SJSA1 (cell line): ENCODE data around the gene P2RY14. TPM values are rescaled to one million over a fixed set of nuclear protein-coding genes. Genes with fewer than 3 reads are reported as not detected.

Experiments
- DNase-seq, 2 experiments: peaks; one replicate each; pipeline ENCODE4 v3.0.0-alpha.2; 2015 to 2020; ENCODE audit warnings: low spot score in 2 of 2, low read depth in 1 of 2
- H3K27ac ChIP-seq: fragments of 250-450 bp; sonication (Bioruptor Pico); 2 replicates; pipeline ENCODE4 v1.5.1; 2020; ENCODE audit warnings: mild to moderate bottlenecking, moderate library complexity
- H3K27me3 ChIP-seq: fragments of 250-450 bp; sonication (Bioruptor Pico); replicated peaks from 2 replicates; pipeline ENCODE4 v1.5.1; 2020; ENCODE audit warnings: mild to moderate bottlenecking, moderate library complexity
- H3K36me3 ChIP-seq: fragments of 250-450 bp; sonication (Bioruptor Pico); 2 replicates; pipeline ENCODE4 v1.5.1; 2020; ENCODE audit warnings: mild to moderate bottlenecking
- H3K4me1 ChIP-seq: fragments of 250-450 bp; sonication (Bioruptor Pico); replicated peaks from 2 replicates; pipeline ENCODE4 v1.6.1; 2021; ENCODE audit warnings: mild to moderate bottlenecking
- H3K4me3 ChIP-seq: fragments of 250-450 bp; sonication (Bioruptor Pico); 2 replicates; pipeline ENCODE4 v1.5.1; 2020; ENCODE audit warnings: mild to moderate bottlenecking
- H3K9me3 ChIP-seq: fragments of 250-450 bp; sonication (Bioruptor Pico); replicated peaks from 2 replicates; pipeline ENCODE4 v1.5.1; 2020; ENCODE audit warnings: mild to moderate bottlenecking
- total RNA-seq: library from RNA; depleted of rRNA; stranded (reverse); fragments of >200 nt; shearing (Covaris generic); gene quantifications from 2 replicates; pipeline ENCODE4 v1.2.3, GENCODE V29; 2014; rRNA removed

P2RY14 gene
- not detected in 2 replicates for total RNA-seq

DNA sequence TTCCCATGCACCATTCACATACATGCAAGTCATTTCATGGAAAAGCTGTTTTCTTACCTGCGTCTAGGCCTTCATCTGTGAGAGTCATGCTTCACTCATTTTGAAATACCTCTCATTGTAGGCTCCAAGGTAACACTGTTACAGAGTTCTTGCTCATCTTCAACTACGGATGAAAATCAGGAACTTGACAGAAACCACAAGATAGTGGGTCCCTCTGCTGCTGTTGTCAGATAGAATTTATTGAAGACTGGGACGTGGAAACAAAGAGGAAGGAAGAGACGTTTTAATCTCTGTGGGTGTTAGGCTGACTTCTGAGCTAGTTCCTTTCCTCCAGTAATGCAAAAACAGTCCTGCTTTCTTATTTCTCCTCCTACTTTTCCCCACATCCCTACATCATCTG, at the start of gene P2RY14:
Gene P2RY14, minus strand, starts transcription at position 313 of the 400 bp plus-strand sequence. CDS start 64,226 bp downstream, outside the sequence.
- H3K9me3 ChIP-seq = no peaks in the 10 kb centered on the region
- H3K4me3 ChIP-seq = no peak within 1 kb of the TSS
- peaks cover 14% of the 10 kb centered on the region for H3K4me1 ChIP-seq
- no peaks in the 10 kb centered on the region for H3K36me3 ChIP-seq
- no peaks in the 10 kb centered on the region for H3K27me3 ChIP-seq
- no peak for DNase-seq
- no peak within 1 kb of the TSS for H3K27ac ChIP-seq

DNA sequence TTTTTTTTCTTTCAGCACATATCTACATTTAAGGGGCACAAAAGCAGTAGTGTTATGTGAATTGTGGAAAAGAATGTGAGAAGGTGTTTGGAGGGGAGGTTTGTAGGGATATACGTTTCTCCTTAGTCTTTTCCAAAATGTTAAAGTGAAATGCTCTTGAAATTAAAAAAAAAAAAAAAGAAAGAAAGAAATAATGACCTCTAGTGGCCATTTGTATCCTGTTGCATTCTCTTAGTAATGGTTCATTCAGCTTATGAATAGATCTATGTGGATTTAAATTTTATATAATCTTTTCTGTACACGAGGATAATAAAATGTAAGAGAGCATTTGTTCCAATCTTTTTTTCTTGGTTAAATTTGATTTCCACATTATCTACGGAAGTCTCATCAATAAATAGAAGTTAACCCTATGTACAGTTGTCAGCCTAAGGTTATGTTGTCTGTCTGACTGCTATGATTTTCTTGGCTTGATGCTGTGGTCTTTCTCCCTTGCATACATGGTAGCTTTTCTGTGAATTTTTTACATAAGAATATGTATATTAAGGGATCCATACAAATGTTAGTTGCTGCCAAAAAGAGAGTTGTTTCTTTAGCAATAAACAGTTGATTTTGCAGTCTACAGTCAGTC, 49.3 kb upstream of the P2RY14 start:
- Histone ChIP-seq H3K27ac (no peak overlapping the region), H3K9me3 (no peaks in the 10 kb centered on the region), H3K4me3 (no peak overlapping the region), H3K27me3 (no peaks in the 10 kb centered on the region), H3K4me1 (no peaks in the 10 kb centered on the region), H3K36me3 (no peaks in the 10 kb centered on the region)
- peak in 1 of 2 experiments; percentile 38 for DNase-seq

DNA sequence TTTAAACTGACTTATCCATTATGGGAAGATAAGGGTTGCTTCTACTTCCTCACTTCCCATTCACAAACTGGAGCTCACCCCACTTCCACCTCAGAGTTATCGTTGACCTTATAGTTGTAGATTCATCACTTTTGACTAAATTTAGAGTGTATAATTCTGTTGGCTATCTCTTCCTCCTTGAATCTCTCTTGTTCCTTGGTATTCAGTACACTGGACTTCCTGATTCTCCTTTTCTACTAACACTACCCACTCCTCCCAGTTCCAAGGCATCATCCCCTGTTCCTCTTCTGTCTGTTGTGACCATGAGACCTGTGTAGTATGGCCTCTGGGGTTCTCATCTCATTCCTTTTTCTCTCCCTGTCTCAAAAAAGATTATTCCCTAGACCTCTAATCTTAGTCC, 44.2 kb upstream of the P2RY14 start:
- Histone ChIP-seq H3K36me3 (no peaks in the 10 kb centered on the region), H3K4me1 (no peaks in the 10 kb centered on the region; the same call in 1 of the 2 replicates), H3K27me3 (no peaks in the 10 kb centered on the region), H3K4me3 (no peak overlapping the region), H3K27ac (no peak overlapping the region), H3K9me3 (no peaks in the 10 kb centered on the region)
- no peak for DNase-seq

DNA sequence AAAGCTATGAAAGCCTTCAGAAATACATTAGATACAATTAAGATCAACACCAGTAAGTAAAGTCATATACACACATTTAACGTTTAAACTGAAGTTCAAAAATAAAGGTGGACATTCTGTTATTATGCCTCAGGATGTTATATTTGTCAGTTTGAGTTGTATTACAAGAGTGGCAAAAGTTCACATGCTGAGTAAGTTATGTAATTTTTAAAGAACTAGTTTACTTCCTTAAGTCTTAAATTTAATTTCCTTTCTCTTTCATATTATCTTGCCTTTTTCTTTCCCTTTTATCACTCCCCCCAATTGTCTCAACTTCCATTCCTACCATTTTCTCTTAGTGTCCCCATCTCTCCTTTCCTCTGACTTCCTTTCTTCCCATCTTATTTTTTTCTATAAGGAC, 43.2 kb upstream of the P2RY14 start:
- Histone ChIP-seq H3K27ac (no peak overlapping the region), H3K9me3 (no peaks in the 10 kb centered on the region), H3K4me3 (no peak overlapping the region), H3K27me3 (no peaks in the 10 kb centered on the region), H3K4me1 (peaks cover 6% of the 10 kb centered on the region), H3K36me3 (no peaks in the 10 kb centered on the region)
- no peak for DNase-seq

DNA sequence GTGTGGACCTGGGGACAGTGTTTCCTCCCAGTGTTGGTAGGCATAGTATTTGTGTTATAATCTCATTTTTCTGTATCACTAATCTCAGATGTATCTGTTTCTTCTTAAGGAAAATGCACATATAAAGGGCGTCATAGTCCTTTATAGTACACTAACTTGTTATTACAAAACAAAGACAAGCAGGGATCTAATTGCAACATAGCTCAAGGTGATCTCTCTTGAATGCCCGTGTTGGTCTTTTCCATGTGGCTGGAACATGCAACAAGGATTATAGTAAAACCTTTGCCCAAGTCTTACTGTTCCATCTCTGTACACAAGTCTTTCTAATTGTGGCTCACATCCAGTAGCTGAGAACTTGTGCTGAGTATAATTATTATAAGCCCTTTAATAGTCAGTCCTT, 41.8 kb upstream of the P2RY14 start:
- no peaks in the 10 kb centered on the region for H3K36me3 ChIP-seq
- peaks cover 19% of the 10 kb centered on the region for H3K4me1 ChIP-seq
- H3K27ac ChIP-seq = no peak overlapping the region
- DNase-seq = no peak
- H3K9me3 ChIP-seq = no peaks in the 10 kb centered on the region
- no peak overlapping the region for H3K4me3 ChIP-seq
- H3K27me3 ChIP-seq = no peaks in the 10 kb centered on the region

DNA sequence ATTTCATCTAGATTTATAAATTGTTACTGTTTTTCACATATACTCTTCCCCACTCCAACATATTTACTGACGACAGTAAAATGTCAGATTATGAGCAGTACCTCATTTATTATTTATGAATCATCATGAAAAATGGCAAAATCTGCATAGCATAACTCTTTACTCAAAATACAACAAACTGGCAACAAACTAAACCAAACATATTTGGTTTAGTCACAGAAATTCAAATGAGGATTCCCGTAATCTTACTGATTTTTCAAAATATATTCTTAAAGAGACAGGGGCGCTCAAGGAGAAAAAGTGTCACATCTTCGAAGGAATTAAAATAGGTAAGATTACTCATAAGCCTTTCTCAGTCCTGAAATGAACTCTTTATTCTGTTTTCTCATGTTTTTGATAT, 41.3 kb upstream of the P2RY14 start:
- Histone ChIP-seq H3K4me1 (peaks cover 23% of the 10 kb centered on the region), H3K9me3 (no peaks in the 10 kb centered on the region), H3K4me3 (no peak overlapping the region), H3K36me3 (no peaks in the 10 kb centered on the region), H3K27ac (no peak overlapping the region), H3K27me3 (no peaks in the 10 kb centered on the region)
- no peak for DNase-seq

DNA sequence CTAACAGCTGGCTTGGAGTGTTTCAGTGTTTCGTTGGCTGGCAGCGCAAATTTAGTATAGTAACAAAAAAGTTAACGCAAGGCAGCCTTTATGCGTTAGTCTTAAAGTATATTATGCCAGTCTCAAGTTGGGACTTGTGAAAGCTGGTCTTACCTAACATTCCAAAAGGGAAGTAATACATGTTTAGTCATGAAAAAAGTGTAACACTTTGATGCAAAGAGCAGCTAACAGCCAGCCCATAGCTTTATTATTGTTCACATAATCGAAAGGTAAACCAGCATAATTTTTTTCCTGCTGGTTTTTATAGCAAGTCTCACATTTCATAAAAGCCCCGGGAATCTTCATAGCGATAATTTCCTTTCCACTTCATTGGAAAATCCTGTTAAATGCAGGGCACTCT, 40.6 kb upstream of the P2RY14 start:
- Histone ChIP-seq H3K27ac (no peak overlapping the region), H3K27me3 (no peaks in the 10 kb centered on the region), H3K36me3 (no peaks in the 10 kb centered on the region), H3K4me1 (peaks cover 28% of the 10 kb centered on the region), H3K9me3 (no peaks in the 10 kb centered on the region), H3K4me3 (no peak overlapping the region)
- DNase-seq = no peak

DNA sequence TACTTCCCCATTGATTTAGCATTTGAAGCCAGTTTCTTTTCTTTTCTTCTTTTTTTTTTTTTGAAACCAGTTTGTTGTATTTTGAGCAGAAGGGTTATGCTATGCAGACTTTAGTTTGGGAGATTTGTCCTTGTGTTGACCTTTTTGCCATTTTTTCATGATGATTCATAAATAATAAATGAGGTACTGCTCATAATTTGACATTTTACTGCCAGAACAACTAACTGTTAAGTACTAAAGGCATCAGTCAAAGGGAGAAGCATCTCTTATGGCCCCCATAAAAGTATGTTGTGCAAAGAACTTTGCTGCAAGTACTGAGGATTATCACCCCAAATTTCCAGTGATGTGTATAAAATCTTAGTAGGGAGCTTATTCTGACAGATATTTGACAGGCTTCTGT, 40.0 kb upstream of the P2RY14 start:
- peaks cover 28% of the 10 kb centered on the region for H3K4me1 ChIP-seq
- no peaks in the 10 kb centered on the region for H3K9me3 ChIP-seq
- no peaks in the 10 kb centered on the region for H3K36me3 ChIP-seq
- no peak overlapping the region for H3K27ac ChIP-seq
- H3K27me3 ChIP-seq = no peaks in the 10 kb centered on the region
- DNase-seq = no peak
- H3K4me3 ChIP-seq = no peak overlapping the region

DNA sequence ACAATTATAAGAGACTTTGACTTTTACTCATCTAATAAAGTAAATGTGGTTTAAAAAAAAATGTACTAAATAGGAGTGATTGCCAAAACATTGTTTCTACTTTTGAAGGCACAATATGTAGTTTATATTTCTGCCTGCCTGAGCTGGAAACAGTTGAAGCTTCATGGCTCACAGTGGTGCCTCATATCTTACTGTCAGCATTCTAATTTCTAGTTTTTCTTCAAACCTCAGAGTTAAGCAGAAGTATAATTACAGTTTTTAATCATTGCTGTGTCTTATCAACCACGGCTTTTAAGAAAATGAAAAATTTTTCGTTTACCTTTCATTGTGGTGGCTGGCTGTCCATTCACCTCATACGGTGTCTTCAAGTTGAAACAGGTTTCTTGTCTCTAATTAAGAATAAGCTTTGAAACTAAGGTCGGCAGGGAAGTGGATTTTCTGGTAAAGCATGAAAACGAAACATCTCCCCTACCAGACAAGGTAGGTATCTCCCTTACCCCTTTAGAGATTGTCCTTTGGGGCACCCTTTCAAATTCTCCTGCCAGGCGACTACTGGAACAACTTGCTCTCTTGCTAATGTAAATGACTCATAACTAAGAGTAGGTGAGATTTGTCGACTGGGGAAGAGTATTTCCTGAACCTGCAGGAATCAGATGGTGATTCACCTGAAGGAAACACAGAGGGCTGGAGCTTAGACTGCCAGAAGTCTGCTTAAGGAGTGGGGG, 38.1 kb upstream of the P2RY14 start, which contains the start of gene GPR87:
Gene GPR87, minus strand, starts transcription at position 554 of the 725 bp plus-strand sequence. CDS start 16,720 bp downstream, outside the sequence.
- H3K4me1 ChIP-seq = peaks cover 28% of the 10 kb centered on the region
- no peaks in the 10 kb centered on the region for H3K36me3 ChIP-seq
- H3K4me3 ChIP-seq = no peak within 1 kb of the TSS
- no peaks in the 10 kb centered on the region for H3K27me3 ChIP-seq
- peak within 1 kb of the TSS; percentile 87 for H3K27ac ChIP-seq
- no peaks in the 10 kb centered on the region for H3K9me3 ChIP-seq
- DNase-seq = peak in 1 of 2 experiments; percentile 17

DNA sequence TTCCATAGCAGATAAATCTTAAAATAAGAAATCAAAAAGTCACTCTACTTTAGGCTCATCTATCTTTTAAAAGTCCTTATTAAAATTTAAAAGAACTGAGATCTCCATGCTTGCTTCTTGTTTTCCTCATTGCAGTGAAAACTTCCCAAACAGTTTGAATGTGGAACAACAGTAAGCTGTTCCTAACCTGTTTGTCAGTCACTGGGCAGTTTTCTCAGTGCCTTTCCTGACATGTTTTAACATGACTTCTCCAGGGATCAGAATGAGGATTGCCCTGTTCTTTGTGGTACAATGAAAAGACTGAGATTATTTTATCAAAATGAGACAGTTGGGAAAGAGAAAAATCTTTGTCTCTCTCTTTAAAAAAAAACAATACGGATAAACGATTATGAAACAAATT, 37.5 kb upstream of the P2RY14 start:
- H3K27me3 ChIP-seq = no peaks in the 10 kb centered on the region
- H3K4me1 ChIP-seq = peaks cover 28% of the 10 kb centered on the region
- H3K36me3 ChIP-seq = no peaks in the 10 kb centered on the region
- peak overlapping the region; percentile 87 for H3K27ac ChIP-seq
- H3K4me3 ChIP-seq = no peak overlapping the region
- no peaks in the 10 kb centered on the region for H3K9me3 ChIP-seq
- DNase-seq = no peak

DNA sequence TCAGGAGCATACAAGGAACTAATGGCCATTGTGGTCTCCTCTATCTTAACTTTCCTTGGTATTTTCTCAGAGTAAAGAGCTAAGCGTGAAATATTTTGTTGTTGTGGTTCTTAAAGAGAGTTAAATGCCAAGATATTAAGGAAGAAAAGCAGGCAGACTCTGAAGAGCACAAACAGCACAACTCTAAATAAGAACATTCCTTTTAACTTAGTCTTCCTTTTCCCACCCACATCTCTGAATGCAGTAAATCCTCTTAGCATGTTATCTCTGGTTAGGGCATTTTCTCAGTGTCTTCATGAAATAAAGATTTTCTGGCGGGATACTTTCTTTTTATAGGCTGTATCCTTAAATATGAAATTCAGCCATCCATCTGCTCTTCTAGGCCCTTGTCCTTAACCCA, 36.8 kb upstream of the P2RY14 start:
- DNase-seq = peak in 1 of 2 experiments; percentile 76
- H3K27ac ChIP-seq = peak overlapping the region; percentile 87
- H3K9me3 ChIP-seq = no peaks in the 10 kb centered on the region
- H3K4me1 ChIP-seq = peaks cover 28% of the 10 kb centered on the region
- no peaks in the 10 kb centered on the region for H3K27me3 ChIP-seq
- H3K4me3 ChIP-seq = no peak overlapping the region
- H3K36me3 ChIP-seq = no peaks in the 10 kb centered on the region

DNA sequence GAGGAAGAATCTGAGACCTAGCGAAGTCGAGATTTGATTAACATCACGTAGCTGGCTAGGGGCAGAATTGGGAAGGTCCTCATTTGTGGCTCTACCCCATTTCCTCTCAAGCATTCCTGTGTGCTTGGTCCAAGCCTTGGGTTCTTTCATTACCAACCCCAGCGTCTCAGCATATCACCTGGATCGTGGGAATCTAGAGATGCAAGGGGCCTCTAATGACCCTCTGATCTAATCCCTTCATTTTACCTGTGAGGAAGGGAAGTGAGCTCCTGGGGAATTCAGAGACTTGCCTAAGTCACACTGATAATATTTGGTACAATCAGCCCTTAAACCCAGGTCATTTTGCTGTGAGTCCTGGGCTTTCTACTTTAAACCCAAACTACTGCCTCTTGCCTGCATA, 36.3 kb upstream of the P2RY14 start:
- H3K4me1 ChIP-seq = peaks cover 28% of the 10 kb centered on the region
- DNase-seq = no peak
- peak overlapping the region; percentile 87 for H3K27ac ChIP-seq
- no peaks in the 10 kb centered on the region for H3K9me3 ChIP-seq
- no peaks in the 10 kb centered on the region for H3K36me3 ChIP-seq
- no peaks in the 10 kb centered on the region for H3K27me3 ChIP-seq
- no peak overlapping the region for H3K4me3 ChIP-seq

DNA sequence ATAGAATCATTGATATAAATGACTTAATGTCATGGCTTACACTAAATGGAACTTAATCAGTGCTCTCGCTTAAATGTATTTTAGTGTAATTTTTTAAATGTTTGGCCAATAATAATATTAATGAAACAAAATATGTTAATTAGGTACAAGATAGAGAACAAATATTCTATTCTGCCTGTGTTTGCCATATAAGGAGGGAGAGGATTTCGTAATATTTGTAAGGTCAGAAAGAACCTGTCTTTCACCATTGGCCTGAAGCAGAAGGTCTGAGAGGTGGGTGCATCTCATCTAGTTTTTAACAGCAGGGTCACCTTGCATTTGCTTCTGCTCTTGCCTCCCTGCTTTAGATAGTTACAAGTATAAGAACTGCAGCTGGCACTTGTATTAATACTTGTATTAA, 35.8 kb upstream of the P2RY14 start:
- Histone ChIP-seq H3K27ac (peak overlapping the region; percentile 87; the same call in 1 of the 2 replicates), H3K4me3 (no peak overlapping the region), H3K4me1 (peaks cover 28% of the 10 kb centered on the region), H3K27me3 (no peaks in the 10 kb centered on the region), H3K36me3 (no peaks in the 10 kb centered on the region), H3K9me3 (no peaks in the 10 kb centered on the region)
- no peak for DNase-seq

DNA sequence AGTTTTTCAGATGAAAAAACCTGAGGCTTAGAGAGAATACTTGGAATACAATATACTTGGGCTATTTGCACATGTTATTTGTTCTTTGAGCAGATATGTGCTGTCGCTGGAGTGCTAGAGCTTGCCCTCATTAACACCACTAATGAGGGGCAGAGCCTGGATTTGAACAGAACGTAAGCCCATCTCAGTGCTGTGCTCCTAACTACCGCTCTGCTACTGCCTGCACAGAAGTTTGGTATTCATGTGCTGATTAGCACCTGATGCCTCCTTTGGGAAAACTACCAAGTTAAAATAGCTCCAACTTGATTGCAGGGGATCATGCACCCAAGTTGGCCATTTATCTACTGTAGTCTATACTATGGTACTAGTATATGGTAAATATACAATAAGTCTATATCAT, 34.6 kb upstream of the P2RY14 start:
- no peaks in the 10 kb centered on the region for H3K27me3 ChIP-seq
- no peak overlapping the region for H3K27ac ChIP-seq
- no peaks in the 10 kb centered on the region for H3K9me3 ChIP-seq
- peaks cover 32% of the 10 kb centered on the region for H3K4me1 ChIP-seq
- H3K36me3 ChIP-seq = no peaks in the 10 kb centered on the region
- no peak overlapping the region for H3K4me3 ChIP-seq
- no peak for DNase-seq
